Body of pancreas (tissue), 4 donors: ENCODE measurements around the gene PPP6R3.

ENCODE experiments used
- POLR2A ChIP-seq, 3 donors: fragments of 450-650 bp; IDR thresholded peaks; one replicate each; pipeline ENCODE4 v1.6.1; 2016; ENCODE audit warnings: antibody characterized with exemption in 3 of 3, mild to moderate bottlenecking in 2 of 3
- TF ChIP-seq, protein P1 (sequence below), 7 experiments: fragments of 450-650 bp in 4 of 7; fragments of 200-600 bp in 3 of 7; sonication (generic) in 3 of 7; IDR thresholded peaks; one replicate each; pipeline ENCODE4 v1.5.1; 2016 to 2019; ENCODE audit warnings: antibody characterized with exemption in 7 of 7

DNA sequence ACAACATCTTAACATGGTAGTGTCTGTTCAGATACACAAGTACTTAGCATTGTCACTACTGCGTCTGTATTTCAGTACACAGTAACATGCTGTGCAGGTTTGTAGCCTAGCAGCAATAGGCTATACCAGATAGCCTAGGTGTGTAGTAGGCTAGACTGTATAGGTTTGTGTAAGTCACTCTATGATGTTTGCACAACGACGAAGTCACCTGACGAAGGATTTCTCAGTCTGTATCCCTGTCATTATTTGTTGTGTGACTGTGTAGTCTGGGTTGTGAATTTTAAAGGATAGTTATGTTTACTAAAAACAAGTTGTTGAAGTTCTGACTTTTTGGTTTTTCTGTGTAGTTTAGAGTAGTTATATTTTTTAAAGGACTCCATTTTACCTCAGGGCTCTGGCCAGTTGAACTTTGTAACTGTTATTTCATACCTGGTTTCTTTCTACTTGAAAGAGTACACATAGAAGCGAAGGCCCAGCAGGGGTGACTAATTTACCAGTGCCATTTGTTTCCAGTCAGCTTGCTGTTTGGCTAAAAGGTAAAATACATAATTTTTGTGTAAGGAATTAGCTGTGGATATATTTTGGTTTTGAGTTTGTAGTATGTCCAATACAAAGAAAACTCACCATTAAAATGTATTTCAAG, 72.3 kb downstream of the PPP6R3 start:
- no peak for TF ChIP-seq POLR2A (IDR thresholded peaks at IDR 0.05)
- TF ChIP-seq, protein P1, sequence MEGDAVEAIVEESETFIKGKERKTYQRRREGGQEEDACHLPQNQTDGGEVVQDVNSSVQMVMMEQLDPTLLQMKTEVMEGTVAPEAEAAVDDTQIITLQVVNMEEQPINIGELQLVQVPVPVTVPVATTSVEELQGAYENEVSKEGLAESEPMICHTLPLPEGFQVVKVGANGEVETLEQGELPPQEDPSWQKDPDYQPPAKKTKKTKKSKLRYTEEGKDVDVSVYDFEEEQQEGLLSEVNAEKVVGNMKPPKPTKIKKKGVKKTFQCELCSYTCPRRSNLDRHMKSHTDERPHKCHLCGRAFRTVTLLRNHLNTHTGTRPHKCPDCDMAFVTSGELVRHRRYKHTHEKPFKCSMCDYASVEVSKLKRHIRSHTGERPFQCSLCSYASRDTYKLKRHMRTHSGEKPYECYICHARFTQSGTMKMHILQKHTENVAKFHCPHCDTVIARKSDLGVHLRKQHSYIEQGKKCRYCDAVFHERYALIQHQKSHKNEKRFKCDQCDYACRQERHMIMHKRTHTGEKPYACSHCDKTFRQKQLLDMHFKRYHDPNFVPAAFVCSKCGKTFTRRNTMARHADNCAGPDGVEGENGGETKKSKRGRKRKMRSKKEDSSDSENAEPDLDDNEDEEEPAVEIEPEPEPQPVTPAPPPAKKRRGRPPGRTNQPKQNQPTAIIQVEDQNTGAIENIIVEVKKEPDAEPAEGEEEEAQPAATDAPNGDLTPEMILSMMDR (IDR thresholded peaks at IDR 0.05), result no peak
